H1 (cell line): ENCODE results near the gene BMP4. TPM values are rescaled to one million over a fixed set of nuclear protein-coding genes. Genes with fewer than 3 reads are reported as not detected.

ENCODE experiments used
- CTCF ChIA-PET: fragments of 300-600 bp; sonication (Branson Sonifier 250); formaldehyde crosslinking; loops from one replicate; lab custom pipeline; 2021; ENCODE audit not compliant: partially characterized antibody; lab: Charles Lee
- POLR2A ChIA-PET: fragments of 300-600 bp; sonication (Branson Sonifier 250); formaldehyde crosslinking; loops from one replicate; lab custom pipeline; 2021; ENCODE audit warnings: inconsistent platforms; ENCODE audit not compliant: partially characterized antibody; lab: Charles Lee
- DNase-seq, 2 experiments: peaks; one replicate each; pipeline versions ENCODE4 v3.0.0 to v3.0.0-alpha.2; 2010 to 2022; ENCODE audit warnings: low spot score in 2 of 2, low read depth in 1 of 2, mixed read lengths in 1 of 2
- FAIRE-seq: peaks from 2 replicates; lab custom pipeline; 2011; peaks lifted over from hg19 to GRCh38; lab: Jason Lieb, UNC
- H2AFZ ChIP-seq: 2 replicates; pipeline ENCODE4 v1.8.1; 2012; ENCODE audit warnings: low read length, inconsistent platforms
- H2AK5ac ChIP-seq: 2 replicates; pipeline ENCODE4 v1.6.1; 2013; ENCODE audit warnings: low read depth, low read length
- H2BK120ac ChIP-seq: replicated peaks from 2 replicates; pipeline ENCODE3; 2013; ENCODE audit warnings: low read depth, low read length, inconsistent platforms
- H2BK12ac ChIP-seq: 2 replicates; pipeline ENCODE4 v1.6.1; 2013; ENCODE audit warnings: low read depth, low read length
- H2BK15ac ChIP-seq: 2 replicates; pipeline ENCODE4 v1.6.1; 2013; ENCODE audit warnings: low read length
- H2BK20ac ChIP-seq: 2 replicates; pipeline ENCODE4 v1.6.1; 2013; ENCODE audit warnings: low read length
- H2BK5ac ChIP-seq: 2 replicates; pipeline ENCODE4 v1.6.1; 2013; ENCODE audit warnings: low read depth, low read length
- H3K14ac ChIP-seq: 2 replicates; pipeline ENCODE4 v1.6.1; 2013; ENCODE audit warnings: inconsistent platforms; ENCODE audit not compliant: insufficient read length
- H3K18ac ChIP-seq: 2 replicates; pipeline ENCODE4 v1.6.1; 2013; ENCODE audit warnings: low read length; ENCODE audit errors: extremely low read depth
- H3K23ac ChIP-seq: 2 replicates; pipeline ENCODE4 v1.6.1; 2013; ENCODE audit warnings: inconsistent platforms; ENCODE audit not compliant: insufficient read length
- H3K23me2 ChIP-seq: 2 replicates; pipeline ENCODE4 v1.6.1; 2013; ENCODE audit warnings: low read depth, low read length
- H3K27ac ChIP-seq: 2 replicates; pipeline ENCODE4 v1.6.1; 2011; ENCODE audit warnings: low read depth, low read length, inconsistent platforms
- H3K27me3 ChIP-seq, 4 experiments: replicated peaks in 1 of 4; 1 replicate in 1 of 4; 2 replicates in 3 of 4; pipeline versions ENCODE4 v1.6.1 to v1.8.1; 2011 to 2013; ENCODE audit warnings: low read length in 3 of 4, mild to moderate bottlenecking in 3 of 4, inconsistent platforms in 2 of 4, mixed read lengths in 2 of 4, moderate library complexity in 1 of 4; ENCODE audit not compliant: control insufficient read depth in 3 of 4, insufficient read depth in 3 of 4; ENCODE audit errors: extremely low read depth in 1 of 4
- H3K36me3 ChIP-seq, 4 experiments: 2 replicates each; pipeline versions ENCODE4 v1.6.1 to v1.8.1; 2011 to 2013; ENCODE audit warnings: mild to moderate bottlenecking in 4 of 4, low read length in 3 of 4, moderate library complexity in 2 of 4, control low read depth in 1 of 4, inconsistent platforms in 1 of 4; ENCODE audit not compliant: insufficient read depth in 4 of 4, control insufficient read depth in 2 of 4
- H3K4ac ChIP-seq: replicated peaks from 2 replicates; pipeline ENCODE3; 2013; ENCODE audit warnings: low read length, low read depth, mixed read lengths, inconsistent platforms; ENCODE audit not compliant: insufficient read length
- H3K4me1 ChIP-seq, 4 experiments: replicated peaks in 1 of 4; 1 replicate in 1 of 4; 2 replicates in 3 of 4; pipeline versions ENCODE4 v1.6.1 to v1.8.1; 2011 to 2013; ENCODE audit warnings: low read length in 3 of 4, inconsistent platforms in 2 of 4, mixed read lengths in 1 of 4; ENCODE audit not compliant: insufficient read depth in 4 of 4, control insufficient read depth in 3 of 4
- H3K4me2 ChIP-seq, 2 experiments: 2 replicates each; pipeline versions ENCODE4 v1.6.1 to v1.8.1; 2011 to 2013; ENCODE audit warnings: low read depth in 2 of 2, low read length in 2 of 2, control low read depth in 1 of 2, inconsistent platforms in 1 of 2, mild to moderate bottlenecking in 1 of 2; ENCODE audit not compliant: insufficient read depth in 1 of 2
- H3K4me3 ChIP-seq, 4 experiments: fragments of 200-600, 300-600 bp in 1 of 4; sonication (generic), shearing (Covaris generic), sonication (Bioruptor Twin) in 1 of 4; 2 replicates each; pipeline versions ENCODE4 v1.5.1 to v1.8.1; 2011 to 2016; ENCODE audit warnings: low read length in 4 of 4, low read depth in 3 of 4, control low read depth in 2 of 4, inconsistent platforms in 2 of 4, mild to moderate bottlenecking in 2 of 4, mixed read lengths in 1 of 4, moderate library complexity in 1 of 4; ENCODE audit not compliant: insufficient read depth in 2 of 4; ENCODE audit errors: extremely low read depth in 1 of 4
- H3K56ac ChIP-seq: replicated peaks from 2 replicates; pipeline ENCODE3; 2013; ENCODE audit warnings: low read depth, mild to moderate bottlenecking, mixed read lengths, low read length, inconsistent platforms; ENCODE audit not compliant: insufficient read length
- H3K79me1 ChIP-seq: 2 replicates; pipeline ENCODE4 v1.6.1; 2013; ENCODE audit warnings: low read depth, low read length, control low read depth
- H3K79me2 ChIP-seq, 2 experiments: 2 replicates each; pipeline versions ENCODE4 v1.6.1 to v1.8.1; 2012 to 2013; ENCODE audit warnings: low read length in 2 of 2, mild to moderate bottlenecking in 2 of 2, inconsistent platforms in 1 of 2; ENCODE audit not compliant: insufficient read depth in 2 of 2, control insufficient read depth in 1 of 2
- H3K9ac ChIP-seq, 4 experiments: replicated peaks in 1 of 4; 1 replicate in 1 of 4; 2 replicates in 3 of 4; pipeline versions ENCODE4 v1.6.1 to v1.8.1; 2011 to 2013; ENCODE audit warnings: low read depth in 3 of 4, low read length in 3 of 4, control low read depth in 2 of 4, mild to moderate bottlenecking in 2 of 4, moderate library complexity in 2 of 4, inconsistent platforms in 1 of 4; ENCODE audit errors: extremely low read depth in 1 of 4
- H3K9me3 ChIP-seq, 2 experiments: 2 replicates each; pipeline versions ENCODE4 v1.6.1 to v1.8.1; 2012 to 2013; ENCODE audit warnings: mild to moderate bottlenecking in 2 of 2, moderate library complexity in 2 of 2, control low read depth in 1 of 2, inconsistent platforms in 1 of 2, low read depth in 1 of 2, low read length in 1 of 2, mixed read lengths in 1 of 2; ENCODE audit not compliant: insufficient read depth in 2 of 2
- H4K20me1 ChIP-seq, 2 experiments: replicated peaks in 1 of 2; 2 replicates each; pipeline versions ENCODE3 to v1.8.1; 2011 to 2013; ENCODE audit warnings: inconsistent platforms in 2 of 2, low read length in 2 of 2, mild to moderate bottlenecking in 1 of 2; ENCODE audit not compliant: insufficient read depth in 2 of 2, control insufficient read depth in 1 of 2
- H4K5ac ChIP-seq: 2 replicates; pipeline ENCODE4 v1.6.1; 2013; ENCODE audit warnings: low read length, low read depth, mixed read lengths, inconsistent platforms; ENCODE audit not compliant: insufficient read length
- H4K8ac ChIP-seq: 2 replicates; pipeline ENCODE4 v1.8.0; 2013; ENCODE audit warnings: mild to moderate bottlenecking, moderate library complexity, low read length, inconsistent platforms; ENCODE audit not compliant: insufficient read depth; ENCODE audit errors: extremely low read depth
- H4K91ac ChIP-seq: replicated peaks from 2 replicates; pipeline ENCODE3; 2013; ENCODE audit warnings: low read length, mixed read lengths, inconsistent platforms; ENCODE audit not compliant: insufficient read length
- EGR1 ChIP-seq: IDR thresholded peaks from 2 replicates; pipeline ENCODE4 v1.6.1; 2011; ENCODE audit warnings: low read depth, low read length, borderline replicate concordance
- WGBS, 2 experiments: shearing (Covaris generic) in 1 of 2; methylation state at CpG; one replicate each; pipeline versions ENCODE4 v1.1.6 to v1.1.7; 2013 to 2015; ENCODE audit warnings: low lambda C conversion rate in 2 of 2, mixed read lengths in 2 of 2, inconsistent platforms in 1 of 2, low coverage in 1 of 2, missing lambda C conversion rate in 1 of 2; ENCODE audit not compliant: insufficient replicate concordance in 2 of 2, insufficient coverage in 1 of 2, insufficient read length in 1 of 2; ENCODE audit errors: extremely low coverage in 1 of 2, missing lambda C conversion rate in 1 of 2; 5-methylcytosine and 5-hydroxymethylcytosine counted together
- polyA plus RNA-seq, 7 experiments: library from polyadenylated mRNA; depleted of rRNA in 3 of 7; stranded (reverse) in 5 of 7; unstranded in 2 of 7; fragments of >200 nt in 5 of 7; fragments of 200-250 nt in 2 of 7; gene quantifications; 1 replicate in 5 of 7; 2 replicates in 1 of 7; 4 replicates in 1 of 7; pipeline versions ENCODE4 v1.2.1 to v1.2.3, GENCODE V29; 2011 to 2013; ENCODE audit warnings: missing spikeins in 2 of 7, mixed read lengths in 2 of 7
- total RNA-seq: library from RNA; stranded (reverse); fragmentation: NEBNext Ultra II Directional; extraction: Animal tissue kit (Norgen Biotek cat#: 25700); gene quantifications from 2 replicates; pipeline ENCODE4 v1.2.1, GENCODE V29; 2021
- TF ChIP-seq, protein P1 (sequence below), 3 experiments: IDR thresholded peaks; 1 replicate in 2 of 3; 2 replicates in 1 of 3; pipeline versions ENCODE4 v1.5.1 to v1.6.1; 2011; ENCODE audit warnings: low read length in 3 of 3, mild to moderate bottlenecking in 3 of 3, inconsistent platforms in 2 of 3, low read depth in 1 of 3, moderate library complexity in 1 of 3; ENCODE audit not compliant: insufficient read depth in 1 of 3; ENCODE audit errors: control extremely low read depth in 1 of 3

BMP4 gene
- total and polyA plus RNA-seq, 2 of the 8 experiments (the other 6 are each of a cell fraction or from before 2014, with no cell fraction given): 2.3 to 5.4 TPM

DNA sequence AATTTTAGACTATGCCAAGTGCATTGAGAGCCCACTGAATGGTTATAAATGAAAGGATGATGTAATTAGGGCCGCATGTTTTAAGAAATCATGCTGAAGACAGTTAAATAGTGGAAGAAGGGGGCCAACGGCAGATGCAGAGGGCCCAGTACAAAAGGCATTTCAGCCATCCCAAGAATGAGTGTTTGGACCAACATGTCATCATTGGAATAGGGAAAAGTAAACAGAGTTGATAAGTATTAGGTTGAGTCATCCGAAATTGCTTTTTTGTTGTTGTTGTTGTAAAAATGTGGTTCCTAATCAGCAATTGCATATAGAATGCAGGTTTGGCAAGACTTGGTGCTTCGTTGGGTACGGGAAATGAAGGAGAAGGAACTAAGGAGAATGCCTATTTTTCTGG is 29.5 kb downstream of the BMP4 start:
- Histone ChIP-seq H3K18ac (no peak overlapping the region), H3K23me2 (no peaks in the 10 kb centered on the region), H3K79me2 (no peaks in the 10 kb centered on the region)
- CTCF ChIA-PET: no interaction called here
- no peak for TF ChIP-seq EGR1
- TF ChIP-seq, protein P1, sequence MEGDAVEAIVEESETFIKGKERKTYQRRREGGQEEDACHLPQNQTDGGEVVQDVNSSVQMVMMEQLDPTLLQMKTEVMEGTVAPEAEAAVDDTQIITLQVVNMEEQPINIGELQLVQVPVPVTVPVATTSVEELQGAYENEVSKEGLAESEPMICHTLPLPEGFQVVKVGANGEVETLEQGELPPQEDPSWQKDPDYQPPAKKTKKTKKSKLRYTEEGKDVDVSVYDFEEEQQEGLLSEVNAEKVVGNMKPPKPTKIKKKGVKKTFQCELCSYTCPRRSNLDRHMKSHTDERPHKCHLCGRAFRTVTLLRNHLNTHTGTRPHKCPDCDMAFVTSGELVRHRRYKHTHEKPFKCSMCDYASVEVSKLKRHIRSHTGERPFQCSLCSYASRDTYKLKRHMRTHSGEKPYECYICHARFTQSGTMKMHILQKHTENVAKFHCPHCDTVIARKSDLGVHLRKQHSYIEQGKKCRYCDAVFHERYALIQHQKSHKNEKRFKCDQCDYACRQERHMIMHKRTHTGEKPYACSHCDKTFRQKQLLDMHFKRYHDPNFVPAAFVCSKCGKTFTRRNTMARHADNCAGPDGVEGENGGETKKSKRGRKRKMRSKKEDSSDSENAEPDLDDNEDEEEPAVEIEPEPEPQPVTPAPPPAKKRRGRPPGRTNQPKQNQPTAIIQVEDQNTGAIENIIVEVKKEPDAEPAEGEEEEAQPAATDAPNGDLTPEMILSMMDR (IDR thresholded peaks at IDR 0.05; ENCODE audit: control extremely low read depth in 1 of 3, insufficient read depth in 1 of 3, low read depth in 1 of 3, low read length in 3 of 3): no peak
- TF ChIP-seq, all 59 proteins: peak for 0
- no peak overlapping the region for H3K9ac ChIP-seq
- H4K20me1 ChIP-seq: no peaks in the 10 kb centered on the region
- no peak overlapping the region for H2BK120ac ChIP-seq
- H3K36me3 ChIP-seq: no peaks in the 10 kb centered on the region
- H4K5ac ChIP-seq: no peak overlapping the region
- no peak overlapping the region for H4K91ac ChIP-seq
- H2BK20ac ChIP-seq: no peak overlapping the region
- no peak overlapping the region for H2BK12ac ChIP-seq
- no peaks in the 10 kb centered on the region for H3K27me3 ChIP-seq
- H3K4me2 ChIP-seq: no peak overlapping the region
- no peak overlapping the region for H3K14ac ChIP-seq
- 79% methylated on average over 5 of the region's 5 CpGs; no CpG with 5 or more reads in 1 of the 2 experiments for WGBS, 2 experiments
- no peak for DNase-seq
- no peak overlapping the region for H2AFZ ChIP-seq
- H3K4me1 ChIP-seq: no peaks in the 10 kb centered on the region; a peak in 2 of 7 replicates
- no peak overlapping the region for H3K4me3 ChIP-seq
- H2BK15ac ChIP-seq: no peak overlapping the region
- no peak overlapping the region for H3K4ac ChIP-seq
- 0 out of 2 replicates have a peak overlapping the region, but pooled peaks have one; percentile 16 for H2BK5ac ChIP-seq
- POLR2A ChIA-PET: no interaction called here
- H3K23ac ChIP-seq: no peak overlapping the region
- no peak overlapping the region for H4K8ac ChIP-seq
- H2AK5ac ChIP-seq: no peak overlapping the region
- H3K9me3 ChIP-seq: no peaks in the 10 kb centered on the region
- no peaks in the 10 kb centered on the region for H3K79me1 ChIP-seq
- no peak overlapping the region for H3K27ac ChIP-seq
- FAIRE-seq: no peak
- H3K56ac ChIP-seq: no peak overlapping the region
